D721Med (cell line): Measurements from ENCODE around the gene NSD2.

Experiments
- DNase-seq: peaks from one replicate; pipeline ENCODE4 v3.0.0; 2011; ENCODE audit warnings: low spot score; ENCODE audit not compliant: insufficient read length
- FAIRE-seq: peaks from 2 replicates; lab custom pipeline; 2011; peaks lifted over from hg19 to GRCh38; lab: Jason Lieb, UNC
- TF ChIP-seq, protein P1 (sequence below): IDR thresholded peaks from 2 replicates; pipeline ENCODE4 v1.5.1; 2012; ENCODE audit warnings: mild to moderate bottlenecking, control low read depth; ENCODE audit not compliant: insufficient read depth; ENCODE audit errors: missing control alignments

Gene NSD2

DNA sequence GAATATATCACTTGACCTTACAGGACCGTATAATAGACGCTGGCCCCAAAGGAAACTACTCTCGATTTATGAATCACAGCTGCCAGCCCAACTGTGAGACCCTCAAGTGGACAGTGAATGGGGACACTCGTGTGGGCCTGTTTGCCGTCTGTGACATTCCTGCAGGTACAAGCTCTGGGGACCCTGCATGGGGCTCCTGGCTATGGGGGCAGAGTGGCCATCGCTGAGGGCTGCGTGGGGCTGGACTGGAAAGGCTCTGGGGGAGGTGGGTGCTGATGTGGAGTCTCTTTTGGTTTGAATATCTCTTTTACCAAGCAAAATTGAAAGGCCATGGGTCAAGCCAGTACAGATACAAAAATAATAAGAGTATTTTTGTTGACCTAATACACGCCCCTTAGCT, 103.6 kb downstream of the NSD2 start:
- FAIRE-seq: no peak
- TF ChIP-seq, protein P1, sequence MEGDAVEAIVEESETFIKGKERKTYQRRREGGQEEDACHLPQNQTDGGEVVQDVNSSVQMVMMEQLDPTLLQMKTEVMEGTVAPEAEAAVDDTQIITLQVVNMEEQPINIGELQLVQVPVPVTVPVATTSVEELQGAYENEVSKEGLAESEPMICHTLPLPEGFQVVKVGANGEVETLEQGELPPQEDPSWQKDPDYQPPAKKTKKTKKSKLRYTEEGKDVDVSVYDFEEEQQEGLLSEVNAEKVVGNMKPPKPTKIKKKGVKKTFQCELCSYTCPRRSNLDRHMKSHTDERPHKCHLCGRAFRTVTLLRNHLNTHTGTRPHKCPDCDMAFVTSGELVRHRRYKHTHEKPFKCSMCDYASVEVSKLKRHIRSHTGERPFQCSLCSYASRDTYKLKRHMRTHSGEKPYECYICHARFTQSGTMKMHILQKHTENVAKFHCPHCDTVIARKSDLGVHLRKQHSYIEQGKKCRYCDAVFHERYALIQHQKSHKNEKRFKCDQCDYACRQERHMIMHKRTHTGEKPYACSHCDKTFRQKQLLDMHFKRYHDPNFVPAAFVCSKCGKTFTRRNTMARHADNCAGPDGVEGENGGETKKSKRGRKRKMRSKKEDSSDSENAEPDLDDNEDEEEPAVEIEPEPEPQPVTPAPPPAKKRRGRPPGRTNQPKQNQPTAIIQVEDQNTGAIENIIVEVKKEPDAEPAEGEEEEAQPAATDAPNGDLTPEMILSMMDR: no peak
- DNase-seq: no peak

DNA sequence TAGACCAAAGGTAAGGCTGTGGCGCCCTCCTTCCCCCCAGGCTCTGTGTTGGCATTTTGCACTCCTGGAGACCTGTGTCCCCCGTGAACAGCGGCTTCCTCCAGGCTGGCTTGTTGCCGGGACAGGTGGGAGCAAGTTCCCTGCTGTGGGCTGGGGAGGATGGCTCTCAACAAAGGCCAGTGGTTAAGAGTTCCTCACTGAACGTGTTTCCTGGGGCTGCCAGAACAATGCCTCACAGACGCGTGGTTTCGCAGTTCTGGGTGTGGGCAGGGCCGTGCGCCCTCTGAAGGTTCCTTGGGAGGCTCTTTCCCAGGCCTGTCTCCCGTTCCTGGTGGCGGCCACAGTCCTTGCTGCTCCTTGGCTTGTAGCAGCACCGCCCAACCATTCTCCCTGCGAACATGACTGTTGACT, 104.2 kb downstream of the NSD2 start:
- FAIRE-seq (no peak), DNase-seq (no peak)
- TF ChIP-seq, protein P1: no peak

DNA sequence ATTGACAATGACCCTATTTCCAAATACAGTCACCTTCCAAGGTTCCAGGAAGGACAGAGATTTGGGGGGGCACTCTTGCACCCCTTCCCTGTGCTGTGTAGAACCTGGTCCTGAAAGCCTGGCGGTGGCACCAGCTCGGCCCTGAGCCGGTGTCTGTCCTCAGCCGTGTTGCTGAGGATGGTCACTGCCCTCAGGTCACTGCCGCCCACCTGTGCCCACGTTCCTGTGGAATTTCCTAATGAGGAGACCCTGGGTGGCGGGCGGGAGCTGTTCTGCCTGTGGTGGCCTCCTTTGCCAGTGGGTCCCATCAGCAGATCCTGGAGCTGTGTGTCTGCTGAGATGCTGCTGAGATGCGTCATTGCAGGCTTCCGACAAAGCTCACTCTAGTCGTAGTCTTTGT, 104.7 kb downstream of the NSD2 start:
- no peak for DNase-seq
- no peak for FAIRE-seq
- TF ChIP-seq, protein P1: no peak

DNA sequence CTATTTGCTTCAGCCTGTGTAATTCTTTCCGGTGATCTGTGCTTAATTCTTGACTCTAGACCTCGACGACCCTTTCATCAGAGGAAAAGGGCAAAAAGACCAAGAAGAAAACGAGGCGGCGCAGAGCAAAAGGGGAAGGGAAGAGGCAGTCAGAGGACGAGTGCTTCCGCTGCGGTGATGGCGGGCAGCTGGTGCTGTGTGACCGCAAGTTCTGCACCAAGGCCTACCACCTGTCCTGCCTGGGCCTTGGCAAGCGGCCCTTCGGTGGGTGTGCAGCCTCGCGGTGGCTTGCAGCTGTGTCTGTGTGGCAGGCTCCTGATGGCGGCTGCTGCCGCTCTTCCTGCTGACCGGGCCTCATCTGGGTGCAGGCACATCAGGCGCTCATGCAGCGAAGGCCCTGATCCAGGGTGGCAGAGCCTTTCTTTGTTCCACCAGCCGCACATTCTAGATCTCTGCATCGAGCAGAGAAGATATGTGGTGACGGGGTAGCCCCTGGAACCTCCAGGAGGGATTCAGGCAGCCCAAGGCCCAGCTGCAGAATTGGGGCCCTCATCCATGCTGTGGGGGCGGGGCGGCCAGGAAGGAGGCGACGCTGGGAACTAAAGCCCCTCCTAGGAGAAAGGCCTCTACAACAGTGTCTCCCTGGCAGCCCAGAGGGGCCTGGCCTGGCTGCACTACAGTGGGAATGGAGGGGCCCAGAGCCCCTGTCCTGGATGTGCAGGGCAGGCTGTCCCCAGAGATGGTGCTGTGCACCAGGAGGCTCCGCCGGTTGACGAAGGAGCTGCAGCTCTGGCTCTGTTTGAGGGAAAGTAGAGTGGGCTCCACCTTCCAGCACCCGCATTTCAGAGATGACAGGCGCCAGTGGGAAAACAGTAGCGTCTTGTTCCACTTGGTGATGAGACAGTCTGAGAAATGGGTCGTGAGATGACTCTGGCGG, 105.5 kb downstream of the NSD2 start:
- FAIRE-seq: no peak
- no peak for DNase-seq

DNA sequence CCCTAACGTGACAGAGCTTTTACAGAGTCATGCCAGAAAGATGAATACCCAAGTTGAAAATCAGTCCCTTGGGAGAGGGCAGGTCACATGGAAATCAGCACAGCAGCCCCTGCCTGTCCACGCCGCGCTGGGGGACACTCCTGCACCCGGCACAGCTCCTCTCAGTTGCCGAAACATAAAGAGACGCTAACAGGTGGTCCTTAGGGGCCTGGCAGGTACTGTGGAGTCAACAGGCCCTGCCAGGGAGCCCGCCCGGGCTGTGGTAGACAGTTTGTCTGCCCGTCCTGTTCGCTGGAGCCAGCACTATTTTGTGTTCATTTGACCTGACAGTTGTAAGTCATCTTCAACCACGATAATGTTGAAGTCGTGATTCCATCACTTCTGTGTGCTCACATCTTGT, 107.0 kb downstream of the NSD2 start:
- TF ChIP-seq, protein P1: no peak
- FAIRE-seq (no peak), DNase-seq (no peak)

More for the DNA sequence above, 105.5 kb downstream of the NSD2 start:
- TF ChIP-seq, protein P1: no peak

DNA sequence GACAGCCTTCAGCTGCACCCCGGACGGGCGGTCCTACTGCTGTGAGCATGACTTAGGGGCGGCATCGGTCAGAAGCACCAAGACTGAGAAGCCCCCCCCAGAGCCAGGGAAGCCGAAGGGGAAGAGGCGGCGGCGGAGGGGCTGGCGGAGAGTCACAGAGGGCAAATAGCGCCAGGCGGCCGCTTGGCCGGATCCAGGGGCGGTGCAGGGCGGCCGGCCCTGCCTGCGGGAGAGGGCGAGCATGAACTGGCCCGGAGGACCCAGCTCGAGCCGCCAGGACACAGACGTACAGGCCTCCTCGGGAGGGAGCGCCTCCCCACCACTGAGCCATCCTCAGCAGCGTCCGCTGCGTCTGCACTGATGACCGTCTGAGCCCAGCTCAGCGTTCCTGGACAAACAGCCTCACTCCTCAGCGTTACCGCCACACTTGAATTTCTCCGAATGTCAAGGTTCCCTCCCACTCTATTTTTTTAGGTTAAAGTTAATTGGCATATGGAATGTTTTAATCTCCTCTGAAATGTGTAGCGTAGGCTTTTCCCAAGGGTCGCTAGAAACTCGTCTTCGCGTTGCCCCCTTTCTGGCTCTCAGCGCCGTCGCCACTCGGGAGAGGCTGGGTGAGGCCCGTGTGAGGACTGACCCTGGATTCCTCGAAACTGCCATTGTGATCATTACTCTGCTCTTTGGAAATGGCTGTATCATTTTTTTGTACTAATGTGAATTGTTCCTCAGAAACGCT, 107.7 kb downstream of the NSD2 start:
- TF ChIP-seq, protein P1: no peak
- FAIRE-seq (no peak), DNase-seq (no peak)
